HepG2 (cell line): ENCODE data around the gene SRSF3. TPM values are rescaled to one million over a fixed set of nuclear protein-coding genes. Genes with fewer than 3 reads are reported as not detected.

Experiments used
- ATF7 ChIP-seq, 2 experiments: fragments of 450-650 bp in 1 of 2; sonication (generic) in 1 of 2; formaldehyde crosslinking in 1 of 2; IDR thresholded peaks; 2 replicates each; pipeline versions ENCODE4 v1.4.0 to v1.6.1; 2016 to 2020; ENCODE audit warnings: antibody characterized with exemption in 1 of 2, mild to moderate bottlenecking in 1 of 2, missing genetic modification reagents in 1 of 2
- GMEB2 ChIP-seq: IDR thresholded peaks from 2 replicates; pipeline ENCODE4 v1.6.1; 2016; ENCODE audit warnings: missing biosample characterization, missing genetic modification reagents, low read depth
- HBP1 ChIP-seq: IDR thresholded peaks from 2 replicates; pipeline ENCODE4 v1.6.1; 2016; ENCODE audit warnings: low read depth, control low read depth
- IRF2 ChIP-seq: IDR thresholded peaks from 2 replicates; pipeline ENCODE4 v1.6.1; 2018; ENCODE audit warnings: missing genetic modification reagents, missing compliant biosample characterization
- MAFF ChIP-seq: IDR thresholded peaks from 2 replicates; pipeline ENCODE4 v1.6.1; 2011; ENCODE audit warnings: low read depth, low read length, improper control_type of control experiment
- MAZ ChIP-seq, 2 experiments: sonication (generic) in 1 of 2; formaldehyde crosslinking in 1 of 2; IDR thresholded peaks; 2 replicates each; pipeline versions ENCODE4 v1.5.0 to v1.6.1; 2012 to 2020; ENCODE audit warnings: low read depth in 2 of 2, mild to moderate bottlenecking in 2 of 2, borderline replicate concordance in 1 of 2, improper control_type of control experiment in 1 of 2, low read length in 1 of 2, missing genetic modification reagents in 1 of 2, moderate library complexity in 1 of 2
- MIXL1 ChIP-seq: IDR thresholded peaks from 2 replicates; pipeline ENCODE4 v1.6.1; 2016
- NFE2L1 ChIP-seq: sonication (generic); formaldehyde crosslinking; IDR thresholded peaks from 2 replicates; pipeline ENCODE4 v1.4.0; 2020; ENCODE audit warnings: missing genetic modification reagents, mild to moderate bottlenecking, borderline replicate concordance
- NPAS2 ChIP-seq: sonication (generic); formaldehyde crosslinking; IDR thresholded peaks from 2 replicates; pipeline ENCODE4 v1.8.0; 2022; ENCODE audit warnings: mild to moderate bottlenecking, missing genetic modification reagents, borderline replicate concordance
- PHB2 ChIP-seq: fragments of 450-650 bp; IDR thresholded peaks from 2 replicates; pipeline ENCODE4 v1.6.1; 2018; ENCODE audit not compliant: partially characterized antibody
- RARG ChIP-seq: sonication (generic); formaldehyde crosslinking; IDR thresholded peaks from 2 replicates; pipeline ENCODE4 v1.4.0; 2020; ENCODE audit warnings: low read depth, mild to moderate bottlenecking, missing genetic modification reagents
- SYNCRIP ChIP-seq: fragments of 200-400 bp; formaldehyde crosslinking; IDR thresholded peaks from 2 replicates; pipeline ENCODE4 v1.6.1; 2018; ENCODE audit warnings: mild to moderate bottlenecking, low read depth, low read length; ENCODE audit not compliant: insufficient read depth
- ZNF160 ChIP-seq: sonication (generic); formaldehyde crosslinking; IDR thresholded peaks from 2 replicates; pipeline ENCODE4 v1.8.0; 2022; ENCODE audit warnings: mild to moderate bottlenecking, inconsistent platforms, missing genetic modification reagents
- ZNF30 ChIP-seq: sonication (generic); formaldehyde crosslinking; IDR thresholded peaks from 2 replicates; pipeline ENCODE4 v1.5.0; 2020; ENCODE audit warnings: mild to moderate bottlenecking, missing genetic modification reagents
- ZNF567 ChIP-seq: sonication (generic); formaldehyde crosslinking; IDR thresholded peaks from 2 replicates; pipeline ENCODE4 v1.8.1; 2023; ENCODE audit warnings: mild to moderate bottlenecking, missing genetic modification reagents, borderline replicate concordance
- ZNF605 ChIP-seq: sonication (generic); formaldehyde crosslinking; IDR thresholded peaks from 2 replicates; pipeline ENCODE4 v1.8.0; 2022; ENCODE audit warnings: mild to moderate bottlenecking, missing genetic modification reagents
- ZNF816 ChIP-seq: sonication (generic); formaldehyde crosslinking; IDR thresholded peaks from 2 replicates; pipeline ENCODE4 v1.8.0; 2022; ENCODE audit warnings: missing genetic modification reagents, mild to moderate bottlenecking, borderline replicate concordance
- polyA plus RNA-seq, 8 experiments: library from polyadenylated mRNA; depleted of rRNA in 3 of 8; stranded (reverse) in 7 of 8; unstranded in 1 of 8; fragments of >200 nt; fragmentation: Illumina TruSeq in 4 of 8; extraction: Trizol in 4 of 8; gene quantifications; 2 replicates each; pipeline versions ENCODE4 v1.2.1 to v1.2.3, GENCODE V29; 2011 to 2016; ENCODE audit warnings: low read depth in 4 of 8, missing spikeins in 1 of 8, mixed read lengths in 1 of 8; ENCODE audit not compliant: insufficient read depth in 1 of 8
- total RNA-seq, 5 experiments: library from RNA; depleted of rRNA; stranded (reverse); fragments of >200 nt; fragmentation: Illumina TruSeq; extraction: Trizol; gene quantifications; 2 replicates each; pipeline ENCODE4 v1.2.3, GENCODE V29; 2016; ENCODE audit warnings: low read depth in 1 of 5
- TF ChIP-seq, protein P1 (sequence below): sonication (generic); formaldehyde crosslinking; IDR thresholded peaks from 2 replicates; pipeline ENCODE4 v1.9.0; 2021; ENCODE audit warnings: missing genetic modification reagents, mild to moderate bottlenecking, borderline replicate concordance
- TF ChIP-seq, protein P2 (sequence below): sonication (generic); formaldehyde crosslinking; conservative IDR thresholded peaks from 2 replicates; pipeline ENCODE4 v1.4.0; 2020; ENCODE audit warnings: missing genetic modification reagents
- TF ChIP-seq, protein P3 (sequence below): sonication (generic); formaldehyde crosslinking; IDR thresholded peaks from 2 replicates; pipeline ENCODE4 v1.4.0; 2020; ENCODE audit warnings: low read depth, mild to moderate bottlenecking, missing genetic modification reagents
- TF ChIP-seq, protein P4 (sequence below): fragments of 450-650 bp; IDR thresholded peaks from 2 replicates; pipeline ENCODE4 v1.6.1; 2016

Gene SRSF3
- total and polyA plus RNA-seq, 2 of the 13 experiments (the other 11 are each of a cell fraction or from before 2014, with no cell fraction given), result 206 to 684 TPM

DNA sequence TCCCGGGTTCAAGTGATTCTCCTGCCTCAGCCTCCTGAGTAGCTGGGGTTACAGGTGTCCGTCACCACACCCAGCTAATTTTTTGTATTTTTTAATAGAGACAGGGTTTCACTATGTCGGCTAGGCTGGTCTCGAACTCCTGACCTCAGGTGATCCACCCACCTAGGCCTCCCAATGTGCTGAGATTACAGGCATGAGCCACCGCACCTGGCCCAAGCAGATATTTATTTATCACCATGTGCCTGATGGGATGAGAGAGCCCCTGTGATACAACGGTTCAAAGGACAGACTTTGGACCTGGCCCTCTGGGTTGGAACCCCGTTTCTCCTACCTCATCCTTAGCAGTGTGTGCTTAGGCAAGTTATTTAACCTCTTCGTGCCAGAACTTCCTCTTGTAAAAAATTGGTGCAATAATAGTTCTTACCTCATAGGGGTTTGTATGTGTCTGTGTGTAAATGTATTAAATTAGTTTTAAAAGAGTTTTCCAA lies 27.7 kb upstream of the SRSF3 start (continued):
- TF ChIP-seq, protein P1, sequence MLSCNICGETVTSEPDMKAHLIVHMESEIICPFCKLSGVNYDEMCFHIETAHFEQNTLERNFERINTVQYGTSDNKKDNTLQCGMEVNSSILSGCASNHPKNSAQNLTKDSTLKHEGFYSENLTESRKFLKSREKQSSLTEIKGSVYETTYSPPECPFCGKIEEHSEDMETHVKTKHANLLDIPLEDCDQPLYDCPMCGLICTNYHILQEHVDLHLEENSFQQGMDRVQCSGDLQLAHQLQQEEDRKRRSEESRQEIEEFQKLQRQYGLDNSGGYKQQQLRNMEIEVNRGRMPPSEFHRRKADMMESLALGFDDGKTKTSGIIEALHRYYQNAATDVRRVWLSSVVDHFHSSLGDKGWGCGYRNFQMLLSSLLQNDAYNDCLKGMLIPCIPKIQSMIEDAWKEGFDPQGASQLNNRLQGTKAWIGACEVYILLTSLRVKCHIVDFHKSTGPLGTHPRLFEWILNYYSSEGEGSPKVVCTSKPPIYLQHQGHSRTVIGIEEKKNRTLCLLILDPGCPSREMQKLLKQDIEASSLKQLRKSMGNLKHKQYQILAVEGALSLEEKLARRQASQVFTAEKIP, result no peak
- TF ChIP-seq RARG, result no peak
- TF ChIP-seq NFE2L1, result no peak
- peak; percentile 54; the same call in 1 of the 2 replicates for TF ChIP-seq IRF2 (CRISPR knock-in tag)
- TF ChIP-seq, protein P2, sequence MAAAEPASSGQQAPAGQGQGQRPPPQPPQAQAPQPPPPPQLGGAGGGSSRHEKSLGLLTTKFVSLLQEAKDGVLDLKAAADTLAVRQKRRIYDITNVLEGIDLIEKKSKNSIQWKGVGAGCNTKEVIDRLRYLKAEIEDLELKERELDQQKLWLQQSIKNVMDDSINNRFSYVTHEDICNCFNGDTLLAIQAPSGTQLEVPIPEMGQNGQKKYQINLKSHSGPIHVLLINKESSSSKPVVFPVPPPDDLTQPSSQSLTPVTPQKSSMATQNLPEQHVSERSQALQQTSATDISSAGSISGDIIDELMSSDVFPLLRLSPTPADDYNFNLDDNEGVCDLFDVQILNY (CRISPR knock-in tag), result no peak
- no peak for TF ChIP-seq MAFF
- TF ChIP-seq ZNF30, result no peak
- TF ChIP-seq MAZ (IDR thresholded peaks at IDR 0.05; ENCODE audit: borderline replicate concordance, low read depth, low read length), result no peak
- no peak for TF ChIP-seq MAZ (CRISPR knock-in tag; IDR thresholded peaks at IDR 0.05; ENCODE audit: low read depth)
- no peak for TF ChIP-seq NPAS2 (CRISPR knock-in tag)
- TF ChIP-seq, protein P3, sequence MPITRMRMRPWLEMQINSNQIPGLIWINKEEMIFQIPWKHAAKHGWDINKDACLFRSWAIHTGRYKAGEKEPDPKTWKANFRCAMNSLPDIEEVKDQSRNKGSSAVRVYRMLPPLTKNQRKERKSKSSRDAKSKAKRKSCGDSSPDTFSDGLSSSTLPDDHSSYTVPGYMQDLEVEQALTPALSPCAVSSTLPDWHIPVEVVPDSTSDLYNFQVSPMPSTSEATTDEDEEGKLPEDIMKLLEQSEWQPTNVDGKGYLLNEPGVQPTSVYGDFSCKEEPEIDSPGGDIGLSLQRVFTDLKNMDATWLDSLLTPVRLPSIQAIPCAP (CRISPR knock-in tag), result no peak
- TF ChIP-seq, protein P4, sequence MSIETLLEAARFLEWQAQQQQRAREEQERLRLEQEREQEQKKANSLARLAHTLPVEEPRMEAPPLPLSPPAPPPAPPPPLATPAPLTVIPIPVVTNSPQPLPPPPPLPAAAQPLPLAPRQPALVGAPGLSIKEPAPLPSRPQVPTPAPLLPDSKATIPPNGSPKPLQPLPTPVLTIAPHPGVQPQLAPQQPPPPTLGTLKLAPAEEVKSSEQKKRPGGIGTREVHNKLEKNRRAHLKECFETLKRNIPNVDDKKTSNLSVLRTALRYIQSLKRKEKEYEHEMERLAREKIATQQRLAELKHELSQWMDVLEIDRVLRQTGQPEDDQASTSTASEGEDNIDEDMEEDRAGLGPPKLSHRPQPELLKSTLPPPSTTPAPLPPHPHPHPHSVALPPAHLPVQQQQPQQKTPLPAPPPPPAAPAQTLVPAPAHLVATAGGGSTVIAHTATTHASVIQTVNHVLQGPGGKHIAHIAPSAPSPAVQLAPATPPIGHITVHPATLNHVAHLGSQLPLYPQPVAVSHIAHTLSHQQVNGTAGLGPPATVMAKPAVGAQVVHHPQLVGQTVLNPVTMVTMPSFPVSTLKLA, result peak; percentile 89
- peak; percentile 65; the same call in 1 of the 2 replicates for TF ChIP-seq ZNF816 (CRISPR knock-in tag)
- TF ChIP-seq HBP1 (CRISPR knock-in tag), result no peak
- no peak for TF ChIP-seq GMEB2 (CRISPR knock-in tag)
- 0 out of 2 replicates have a peak, but pooled peaks have one; percentile 78 for TF ChIP-seq ZNF160 (CRISPR knock-in tag)
- TF ChIP-seq ATF7 (IDR thresholded peaks at IDR 0.05), result peak; percentile 58
- peak; percentile 83; the same call in 1 of the 2 replicates for TF ChIP-seq ATF7 (CRISPR knock-in tag; IDR thresholded peaks at IDR 0.05)
- no peak for TF ChIP-seq ZNF567 (CRISPR knock-in tag)
- TF ChIP-seq SYNCRIP, result no peak
- TF ChIP-seq PHB2, result no peak
- no peak for TF ChIP-seq ZNF605 (CRISPR knock-in tag)
- TF ChIP-seq MIXL1 (CRISPR knock-in tag), result peak; percentile 90
